ENCODE measurements around the gene BRMS1. TPM values are rescaled to one million over a fixed set of nuclear protein-coding genes. Genes with fewer than 3 reads are reported as not detected.

BRMS1 gene
- total RNA-seq, 1 experiment from 2014 or later: 80.5 TPM

- no TSS peak for BruUV-seq (replicated peaks)
- ChIA-PET CTCF (no interaction called here), POLR2A (no interaction called here)
- Histone ChIP-seq H3K27me3 (ENCODE audit: control insufficient read depth, insufficient read depth, low read length) (no peaks in the 10 kb centered on the region), H3K4me3 (ENCODE audit: low read depth in 2 of 2, low read length in 2 of 2) (no peak overlapping the region), H3K9me3 (ENCODE audit: control insufficient read depth, insufficient read depth, low read depth, low read length) (no peaks in the 10 kb centered on the region), H3K36me3 (ENCODE audit: control insufficient read depth, insufficient read depth, low read length) (no peaks in the 10 kb centered on the region), H3K4me1 (ENCODE audit: control insufficient read depth, insufficient read depth, low read length) (peaks cover 18% of the 10 kb centered on the region), H3K27ac (ENCODE audit: low read length) (no peak overlapping the region)
- no peak for ATAC-seq
- TF ChIP-seq CTCF (IDR thresholded peaks at IDR 0.05) (no peak), SIN3A (IDR thresholded peaks at IDR 0.05; ENCODE audit: borderline replicate concordance, insufficient read depth, low read depth, low read length) (no peak), TCF7L2 (IDR thresholded peaks at IDR 0.05; ENCODE audit: low read depth, low read length) (no peak), POLR2AphosphoS5 (IDR thresholded peaks at IDR 0.05; ENCODE audit: low read depth, low read length) (no peak), REST (IDR thresholded peaks at IDR 0.05; ENCODE audit: insufficient read depth in 1 of 2, low read depth in 2 of 2, low read length in 1 of 2) (no peak)
- intact Hi-C loops (cut with micrococcal nuclease; ENCODE audit: unreplicated experiment) (no loop called here), in situ Hi-C loops (cut with HindIII; ENCODE audit: low pct_unique_long_range_greater_than_20kb, low sequenced_read_pairs) (no loop called here)
- DNase-seq (ENCODE audit: low read depth, low spot score): no peak
Measured at GRCh38 chr11:66324664-66325063, 20.2 kb downstream of the BRMS1 start.

GRCh38 chr11:66323684-66324083, 21.2 kb downstream of the BRMS1 start:
- POLR2A ChIA-PET: no interaction called here

GRCh38 chr11:66322732-66323427, 22.0 kb downstream of the BRMS1 start:
- CTCF ChIA-PET: no interaction called here
- TF ChIP-seq CTCF (IDR thresholded peaks at IDR 0.05): no peak
- TF ChIP-seq POLR2AphosphoS5 (IDR thresholded peaks at IDR 0.05; ENCODE audit: low read depth, low read length): no peak
- no peak for TF ChIP-seq REST (IDR thresholded peaks at IDR 0.05; ENCODE audit: insufficient read depth in 1 of 2, low read depth in 2 of 2, low read length in 1 of 2)
- TF ChIP-seq SIN3A (IDR thresholded peaks at IDR 0.05; ENCODE audit: borderline replicate concordance, insufficient read depth, low read depth, low read length): no peak
- TF ChIP-seq TCF7L2 (IDR thresholded peaks at IDR 0.05; ENCODE audit: low read depth, low read length): no peak
- no TSS peak for BruUV-seq (replicated peaks)
- Histone ChIP-seq H3K4me3 (ENCODE audit: low read depth in 2 of 2, low read length in 2 of 2) (no peak overlapping the region), H3K27ac (ENCODE audit: low read length) (no peak overlapping the region), H3K36me3 (ENCODE audit: control insufficient read depth, insufficient read depth, low read length) (no peaks in the 10 kb centered on the region), H3K4me1 (ENCODE audit: control insufficient read depth, insufficient read depth, low read length) (peaks cover 13% of the 10 kb centered on the region), H3K9me3 (ENCODE audit: control insufficient read depth, insufficient read depth, low read depth, low read length) (no peaks in the 10 kb centered on the region), H3K27me3 (ENCODE audit: control insufficient read depth, insufficient read depth, low read length) (no peaks in the 10 kb centered on the region)
- intact Hi-C loops (cut with micrococcal nuclease; ENCODE audit: unreplicated experiment): no loop called here
- in situ Hi-C loops (cut with HindIII; ENCODE audit: low pct_unique_long_range_greater_than_20kb, low sequenced_read_pairs): no loop called here
- DNase-seq (ENCODE audit: low read depth, low spot score): no peak
- POLR2A ChIA-PET: interaction anchor here (0.7 kb wide), 1 partner anchor 12 kb away, joined by 3 read pairs; no protein-coding TSS in a partner anchor
- ATAC-seq: no peak

More at GRCh38 chr11:66323684-66324083, 21.2 kb downstream of the BRMS1 start:
- Histone ChIP-seq H3K4me1 (ENCODE audit: control insufficient read depth, insufficient read depth, low read length) (peaks cover 16% of the 10 kb centered on the region), H3K36me3 (ENCODE audit: control insufficient read depth, insufficient read depth, low read length) (no peaks in the 10 kb centered on the region), H3K27me3 (ENCODE audit: control insufficient read depth, insufficient read depth, low read length) (no peaks in the 10 kb centered on the region), H3K4me3 (ENCODE audit: low read depth in 2 of 2, low read length in 2 of 2) (no peak overlapping the region), H3K9me3 (ENCODE audit: control insufficient read depth, insufficient read depth, low read depth, low read length) (no peaks in the 10 kb centered on the region), H3K27ac (ENCODE audit: low read length) (no peak overlapping the region)
- DNase-seq (ENCODE audit: low read depth, low spot score): no peak
- in situ Hi-C loops (cut with HindIII; ENCODE audit: low pct_unique_long_range_greater_than_20kb, low sequenced_read_pairs): no loop called here
- CTCF ChIA-PET: no interaction called here
- TF ChIP-seq SIN3A (IDR thresholded peaks at IDR 0.05; ENCODE audit: borderline replicate concordance, insufficient read depth, low read depth, low read length) (no peak), POLR2AphosphoS5 (IDR thresholded peaks at IDR 0.05; ENCODE audit: low read depth, low read length) (no peak)
- BruUV-seq (replicated peaks): no TSS peak
- no peak for ATAC-seq
- intact Hi-C loops (cut with micrococcal nuclease; ENCODE audit: unreplicated experiment): no loop called here
